Rectal smooth muscle tissue (tissue), 1 donor: ENCODE measurements around the gene HIP1.
"Not testable (repeated sequence)": the region's sequence is repeated elsewhere in the genome, so short reads cannot be mapped to it uniquely, and the experiment has no call there.

ENCODE experiments used
- H3K27ac ChIP-seq: one replicate; pipeline ENCODE4 v1.7.0; 2013; ENCODE audit warnings: low read depth, low read length, inconsistent platforms
- H3K27me3 ChIP-seq: one replicate; pipeline ENCODE4 v1.7.0; 2013; ENCODE audit warnings: low read length; ENCODE audit not compliant: control insufficient read depth, insufficient read depth
- H3K36me3 ChIP-seq: one replicate; pipeline ENCODE4 v1.7.0; 2013; ENCODE audit warnings: low read length; ENCODE audit not compliant: control insufficient read depth, insufficient read depth
- H3K4me1 ChIP-seq: one replicate; pipeline ENCODE4 v1.7.0; 2013; ENCODE audit warnings: low read length; ENCODE audit not compliant: control insufficient read depth, insufficient read depth
- H3K4me3 ChIP-seq: one replicate; pipeline ENCODE4 v1.7.0; 2013; ENCODE audit warnings: low read length
- H3K9ac ChIP-seq: one replicate; pipeline ENCODE4 v1.7.0; 2013; ENCODE audit warnings: low read length

The HIP1 gene

GRCh38 chr7:75734586-75735458 lies 3.9 kb downstream of the HIP1 start:
- Histone ChIP-seq H3K4me1 (peaks cover 5% of the 10 kb centered on the region), H3K27ac (no peak overlapping the region), H3K36me3 (no peaks in the 10 kb centered on the region), H3K27me3 (no peaks in the 10 kb centered on the region), H3K9ac (no peak overlapping the region), H3K4me3 (no peak overlapping the region)

GRCh38 chr7:75732764-75733630 lies 5.7 kb downstream of the HIP1 start:
- no peaks in the 10 kb centered on the region for H3K27me3 ChIP-seq
- peaks cover 5% of the 10 kb centered on the region for H3K4me1 ChIP-seq
- no peak overlapping the region for H3K9ac ChIP-seq
- H3K27ac ChIP-seq: no peak overlapping the region
- H3K4me3 ChIP-seq: no peak overlapping the region
- H3K36me3 ChIP-seq: no peaks in the 10 kb centered on the region

GRCh38 chr7:75732016-75732521 lies 6.7 kb downstream of the HIP1 start:
- H3K9ac ChIP-seq: no peak overlapping the region
- no peaks in the 10 kb centered on the region for H3K4me1 ChIP-seq
- no peak overlapping the region for H3K27ac ChIP-seq

GRCh38 chr7:75729851-75730274 lies 8.9 kb downstream of the HIP1 start:
- H3K4me1 ChIP-seq: no peaks in the 10 kb centered on the region
- H3K27ac ChIP-seq: no peak overlapping the region
- H3K27me3 ChIP-seq: no peaks in the 10 kb centered on the region
- no peak overlapping the region for H3K9ac ChIP-seq
- no peaks in the 10 kb centered on the region for H3K36me3 ChIP-seq
- H3K4me3 ChIP-seq: no peak overlapping the region

More at GRCh38 chr7:75732016-75732521, 6.7 kb downstream of the HIP1 start:
- no peak overlapping the region for H3K4me3 ChIP-seq
- no peaks in the 10 kb centered on the region for H3K36me3 ChIP-seq
- H3K27me3 ChIP-seq: no peaks in the 10 kb centered on the region

GRCh38 chr7:75727881-75728593 lies 10.7 kb downstream of the HIP1 start:
- H3K36me3 ChIP-seq: no peaks in the 10 kb centered on the region
- no peak overlapping the region for H3K4me3 ChIP-seq
- H3K9ac ChIP-seq: no peak overlapping the region
- no peak overlapping the region for H3K27ac ChIP-seq
- H3K27me3 ChIP-seq: no peaks in the 10 kb centered on the region
- H3K4me1 ChIP-seq: no peaks in the 10 kb centered on the region

- H3K4me3 ChIP-seq, H3K4me1 ChIP-seq, H3K27ac ChIP-seq: not testable (repeated sequence)
Measured at GRCh38 chr7:75727351-75727750, 11.4 kb downstream of the HIP1 start.

GRCh38 chr7:75725306-75725705 lies 13.4 kb downstream of the HIP1 start:
- no peaks in the 10 kb centered on the region for H3K27me3 ChIP-seq
- H3K27ac ChIP-seq: no peak overlapping the region
- no peak overlapping the region for H3K4me3 ChIP-seq

More at GRCh38 chr7:75727351-75727750, 11.4 kb downstream of the HIP1 start:
- H3K9ac ChIP-seq, H3K36me3 ChIP-seq, H3K27me3 ChIP-seq: not testable (repeated sequence)

GRCh38 chr7:75723444-75723843 lies 15.3 kb downstream of the HIP1 start:
- no peaks in the 10 kb centered on the region for H3K27me3 ChIP-seq
- no peak overlapping the region for H3K9ac ChIP-seq
- no peaks in the 10 kb centered on the region for H3K36me3 ChIP-seq
- no peak overlapping the region for H3K4me3 ChIP-seq
- no peak overlapping the region for H3K27ac ChIP-seq
- no peaks in the 10 kb centered on the region for H3K4me1 ChIP-seq

More at GRCh38 chr7:75725306-75725705, 13.4 kb downstream of the HIP1 start:
- Histone ChIP-seq H3K9ac (no peak overlapping the region), H3K36me3 (no peaks in the 10 kb centered on the region), H3K4me1 (no peaks in the 10 kb centered on the region)

GRCh38 chr7:75722373-75722772 lies 16.4 kb downstream of the HIP1 start:
- Histone ChIP-seq H3K27ac (no peak overlapping the region), H3K36me3 (no peaks in the 10 kb centered on the region), H3K27me3 (no peaks in the 10 kb centered on the region), H3K9ac (no peak overlapping the region), H3K4me1 (no peaks in the 10 kb centered on the region), H3K4me3 (no peak overlapping the region)

GRCh38 chr7:75721922-75722321 lies 16.8 kb downstream of the HIP1 start:
- not testable (repeated sequence) for H3K4me1 ChIP-seq, H3K27ac ChIP-seq, H3K36me3 ChIP-seq, H3K27me3 ChIP-seq, H3K4me3 ChIP-seq, H3K9ac ChIP-seq

GRCh38 chr7:75721426-75721825 lies 17.3 kb downstream of the HIP1 start:
- Histone ChIP-seq H3K27me3 (no peaks in the 10 kb centered on the region), H3K27ac (no peak overlapping the region), H3K4me1 (no peaks in the 10 kb centered on the region), H3K36me3 (no peaks in the 10 kb centered on the region), H3K4me3 (no peak overlapping the region), H3K9ac (no peak overlapping the region)

GRCh38 chr7:75719626-75720025 lies 19.1 kb downstream of the HIP1 start:
- Histone ChIP-seq H3K36me3 (no peaks in the 10 kb centered on the region), H3K9ac (no peak overlapping the region), H3K27ac (no peak overlapping the region), H3K4me3 (no peak overlapping the region), H3K27me3 (no peaks in the 10 kb centered on the region), H3K4me1 (no peaks in the 10 kb centered on the region)
